22Rv1 (cell line): ENCODE measurements around the gene ATP5F1E.

Experiments
- H3K27ac ChIP-seq: fragments of 450-650 bp; 2 replicates; pipeline ENCODE4 v1.5.1; 2017
- ZFX ChIP-seq: fragments of 450-650 bp; IDR thresholded peaks from 2 replicates; pipeline ENCODE4 v1.6.1; 2017; ENCODE audit warnings: antibody characterized with exemption, borderline replicate concordance
- TF ChIP-seq, protein P1 (sequence below): fragments of 450-650 bp; IDR thresholded peaks from 2 replicates; pipeline ENCODE4 v1.5.1; 2017; ENCODE audit warnings: mild to moderate bottlenecking

Gene ATP5F1E

DNA sequence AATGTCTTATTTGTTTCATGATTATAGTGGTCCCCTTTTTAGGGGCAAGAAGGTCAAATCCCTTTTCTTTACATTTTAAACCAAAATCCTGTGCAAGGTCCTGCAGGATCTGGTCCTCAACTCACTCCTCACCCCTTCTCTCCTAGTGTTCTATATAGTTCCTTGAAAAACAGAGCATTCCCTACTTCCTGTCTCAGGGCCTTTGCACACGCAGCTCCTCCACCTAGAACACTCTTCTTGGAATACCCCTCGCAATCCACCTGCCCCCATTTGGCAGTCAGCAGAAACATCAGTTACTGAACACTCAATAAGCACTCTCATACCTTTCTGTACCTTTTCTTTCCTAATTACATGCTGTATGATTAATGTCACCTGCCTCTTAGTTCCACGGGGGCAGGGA is 3.2 kb upstream of the ATP5F1E start:
- TF ChIP-seq ZFX: no peak
- TF ChIP-seq, protein P1, sequence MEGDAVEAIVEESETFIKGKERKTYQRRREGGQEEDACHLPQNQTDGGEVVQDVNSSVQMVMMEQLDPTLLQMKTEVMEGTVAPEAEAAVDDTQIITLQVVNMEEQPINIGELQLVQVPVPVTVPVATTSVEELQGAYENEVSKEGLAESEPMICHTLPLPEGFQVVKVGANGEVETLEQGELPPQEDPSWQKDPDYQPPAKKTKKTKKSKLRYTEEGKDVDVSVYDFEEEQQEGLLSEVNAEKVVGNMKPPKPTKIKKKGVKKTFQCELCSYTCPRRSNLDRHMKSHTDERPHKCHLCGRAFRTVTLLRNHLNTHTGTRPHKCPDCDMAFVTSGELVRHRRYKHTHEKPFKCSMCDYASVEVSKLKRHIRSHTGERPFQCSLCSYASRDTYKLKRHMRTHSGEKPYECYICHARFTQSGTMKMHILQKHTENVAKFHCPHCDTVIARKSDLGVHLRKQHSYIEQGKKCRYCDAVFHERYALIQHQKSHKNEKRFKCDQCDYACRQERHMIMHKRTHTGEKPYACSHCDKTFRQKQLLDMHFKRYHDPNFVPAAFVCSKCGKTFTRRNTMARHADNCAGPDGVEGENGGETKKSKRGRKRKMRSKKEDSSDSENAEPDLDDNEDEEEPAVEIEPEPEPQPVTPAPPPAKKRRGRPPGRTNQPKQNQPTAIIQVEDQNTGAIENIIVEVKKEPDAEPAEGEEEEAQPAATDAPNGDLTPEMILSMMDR: no peak
- H3K27ac ChIP-seq: no peak overlapping the region

- no peak for TF ChIP-seq ZFX
- TF ChIP-seq, protein P1: no peak
- H3K27ac ChIP-seq: peak overlapping the region; percentile 77
These were observed 1.6 kb upstream of the ATP5F1E start for GRCh38 chr20:59033616-59034165.

- TF ChIP-seq, protein P1: no peak
- TF ChIP-seq ZFX: no peak
- H3K27ac ChIP-seq: peak overlapping the region; percentile 77
These were observed 958 bp upstream of the ATP5F1E start for GRCh38 chr20:59033093-59033492.

DNA sequence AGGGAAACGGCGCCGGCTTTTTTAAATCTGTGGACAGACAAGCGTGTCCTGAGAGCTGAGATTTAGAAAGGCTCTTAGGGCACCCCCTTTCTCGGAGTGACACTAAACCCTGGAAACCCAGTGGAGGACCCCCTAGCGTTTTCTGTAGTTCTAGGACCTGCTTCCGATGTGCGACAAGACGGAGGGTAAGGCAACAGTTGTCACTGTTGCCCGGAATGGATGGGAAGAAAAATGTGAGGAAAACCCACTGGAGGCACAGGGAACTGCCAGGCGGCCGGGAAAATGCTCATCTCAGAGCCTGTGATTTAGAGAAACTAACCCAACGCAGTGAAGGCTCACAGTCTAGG is 551 bp upstream of the ATP5F1E start:
- peak overlapping the region; percentile 77 for H3K27ac ChIP-seq

GRCh38 chr20:59031564-59032022 is 542 bp downstream of the ATP5F1E start:
- TF ChIP-seq, protein P1: no peak
- no peak for TF ChIP-seq ZFX
- H3K27ac ChIP-seq: peak overlapping the region; percentile 77

More for the DNA sequence above, 551 bp upstream of the ATP5F1E start:
- TF ChIP-seq, protein P1: peak; percentile 14
- TF ChIP-seq ZFX: no peak

DNA sequence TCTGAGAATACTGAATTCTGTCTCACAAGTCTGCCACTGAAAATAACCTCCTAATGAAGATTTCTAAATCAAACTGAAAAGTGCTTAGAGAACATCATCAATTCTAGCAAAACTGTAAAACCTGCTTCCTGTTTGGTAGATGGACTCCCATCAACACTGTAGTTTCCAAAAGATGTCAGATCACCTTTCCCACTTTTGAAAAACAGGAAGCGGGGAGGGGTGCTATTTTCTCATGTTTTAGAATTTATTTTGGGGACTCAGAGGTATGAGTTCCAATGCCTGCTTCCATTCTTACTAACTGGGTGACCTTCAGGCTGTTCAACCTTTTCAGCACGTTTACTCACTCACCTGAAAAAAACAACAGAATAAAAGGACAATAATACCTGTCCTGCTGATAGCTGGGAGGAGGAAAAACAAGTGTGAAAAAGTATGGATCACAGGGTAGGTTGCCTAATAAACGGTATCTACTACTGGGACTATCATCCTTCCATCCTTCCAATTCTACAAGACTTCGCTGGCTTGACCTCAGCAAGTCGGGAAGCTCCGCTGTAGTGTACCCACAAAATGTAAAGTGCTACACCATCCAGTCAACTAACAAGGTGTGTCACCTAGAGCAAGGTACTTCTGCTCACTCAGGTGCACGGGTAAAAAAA is 1.1 kb downstream of the ATP5F1E start:
- no peak for TF ChIP-seq ZFX
- TF ChIP-seq, protein P1: no peak
- H3K27ac ChIP-seq: peak overlapping the region; percentile 77

- H3K27ac ChIP-seq: no peak overlapping the region
- TF ChIP-seq ZFX: no peak
These were observed 3.3 kb downstream of the ATP5F1E start for GRCh38 chr20:59028812-59029211.
